PFSK-1 (cell line): ENCODE data around the gene PET100.

Source experiments
- FOXP2 ChIP-seq: optimal IDR thresholded peaks from 2 replicates; pipeline ENCODE3; 2011; ENCODE audit warnings: borderline replicate concordance, control low read depth, inconsistent platforms; ENCODE audit not compliant: insufficient read depth; ENCODE audit errors: extremely low read length, extremely low read depth
- POLR2AphosphoS5 ChIP-seq: IDR thresholded peaks from 2 replicates; pipeline ENCODE4 v1.6.1; 2012; ENCODE audit warnings: low read depth, mild to moderate bottlenecking, control low read depth, low read length, moderate library complexity
- SIN3A ChIP-seq: IDR thresholded peaks from 2 replicates; pipeline ENCODE4 v1.6.1; 2012; ENCODE audit warnings: mild to moderate bottlenecking, low read length, moderate library complexity, borderline replicate concordance; ENCODE audit not compliant: insufficient read depth
- TAF1 ChIP-seq: IDR thresholded peaks from 2 replicates; pipeline ENCODE4 v1.6.1; 2012; ENCODE audit warnings: low read length, control low read depth, borderline replicate concordance; ENCODE audit not compliant: insufficient read depth
- TF ChIP-seq, protein P1 (sequence below), 2 experiments: IDR thresholded peaks; 2 replicates each; pipeline versions ENCODE4 v1.6.1 to v1.8.0; 2011 to 2012; ENCODE audit warnings: low read depth in 2 of 2, low read length in 2 of 2, control low read depth in 1 of 2, inconsistent platforms in 1 of 2, mild to moderate bottlenecking in 1 of 2, moderate library complexity in 1 of 2; ENCODE audit not compliant: insufficient read depth in 1 of 2

The PET100 gene

DNA sequence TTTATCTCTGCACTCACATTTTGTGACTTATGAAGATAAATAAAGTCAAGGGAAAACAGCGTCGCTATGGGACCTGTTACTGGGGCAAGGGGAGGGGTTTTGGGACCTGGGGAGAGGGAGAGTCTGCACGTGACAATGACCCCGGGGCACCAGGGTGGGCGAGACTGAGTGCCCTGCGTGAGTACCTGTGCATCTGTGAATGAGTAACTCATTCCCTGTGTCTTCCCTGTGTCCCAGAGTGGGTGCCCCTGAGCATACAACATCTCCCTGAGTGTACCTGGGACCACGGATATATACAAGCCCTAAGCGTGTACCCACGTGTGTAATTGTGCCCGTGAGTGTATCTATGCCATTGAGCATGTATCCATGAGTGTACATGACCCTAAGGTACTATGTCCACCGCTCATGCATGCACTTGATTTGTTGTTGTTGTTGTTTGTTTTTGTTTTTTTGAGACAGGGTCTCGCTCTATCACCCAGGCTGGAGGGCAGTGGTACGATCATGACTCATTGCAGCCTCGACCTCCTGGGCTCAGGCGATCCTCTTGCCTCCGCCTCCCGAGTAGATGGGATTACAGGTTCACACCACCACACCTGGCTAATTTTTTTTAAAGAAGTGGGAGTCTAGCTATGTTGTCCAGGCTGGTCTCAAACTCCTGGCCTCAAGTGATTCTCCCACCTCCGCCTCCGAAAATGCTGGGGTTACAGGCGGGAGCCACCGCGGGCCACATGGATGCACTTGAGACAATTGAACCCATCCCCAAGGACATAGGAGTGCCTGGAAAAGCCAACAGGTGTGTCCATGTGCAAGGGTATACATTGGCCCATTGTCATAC is 50.4 kb downstream of the PET100 start:
- TF ChIP-seq, protein P1, sequence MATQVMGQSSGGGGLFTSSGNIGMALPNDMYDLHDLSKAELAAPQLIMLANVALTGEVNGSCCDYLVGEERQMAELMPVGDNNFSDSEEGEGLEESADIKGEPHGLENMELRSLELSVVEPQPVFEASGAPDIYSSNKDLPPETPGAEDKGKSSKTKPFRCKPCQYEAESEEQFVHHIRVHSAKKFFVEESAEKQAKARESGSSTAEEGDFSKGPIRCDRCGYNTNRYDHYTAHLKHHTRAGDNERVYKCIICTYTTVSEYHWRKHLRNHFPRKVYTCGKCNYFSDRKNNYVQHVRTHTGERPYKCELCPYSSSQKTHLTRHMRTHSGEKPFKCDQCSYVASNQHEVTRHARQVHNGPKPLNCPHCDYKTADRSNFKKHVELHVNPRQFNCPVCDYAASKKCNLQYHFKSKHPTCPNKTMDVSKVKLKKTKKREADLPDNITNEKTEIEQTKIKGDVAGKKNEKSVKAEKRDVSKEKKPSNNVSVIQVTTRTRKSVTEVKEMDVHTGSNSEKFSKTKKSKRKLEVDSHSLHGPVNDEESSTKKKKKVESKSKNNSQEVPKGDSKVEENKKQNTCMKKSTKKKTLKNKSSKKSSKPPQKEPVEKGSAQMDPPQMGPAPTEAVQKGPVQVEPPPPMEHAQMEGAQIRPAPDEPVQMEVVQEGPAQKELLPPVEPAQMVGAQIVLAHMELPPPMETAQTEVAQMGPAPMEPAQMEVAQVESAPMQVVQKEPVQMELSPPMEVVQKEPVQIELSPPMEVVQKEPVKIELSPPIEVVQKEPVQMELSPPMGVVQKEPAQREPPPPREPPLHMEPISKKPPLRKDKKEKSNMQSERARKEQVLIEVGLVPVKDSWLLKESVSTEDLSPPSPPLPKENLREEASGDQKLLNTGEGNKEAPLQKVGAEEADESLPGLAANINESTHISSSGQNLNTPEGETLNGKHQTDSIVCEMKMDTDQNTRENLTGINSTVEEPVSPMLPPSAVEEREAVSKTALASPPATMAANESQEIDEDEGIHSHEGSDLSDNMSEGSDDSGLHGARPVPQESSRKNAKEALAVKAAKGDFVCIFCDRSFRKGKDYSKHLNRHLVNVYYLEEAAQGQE (IDR thresholded peaks at IDR 0.05; ENCODE audit: insufficient read depth in 1 of 2, low read depth in 2 of 2, low read length in 2 of 2) = no peak
- no peak; the same call in 1 of the 2 replicates for TF ChIP-seq TAF1
- no peak for TF ChIP-seq SIN3A
- no peak for TF ChIP-seq FOXP2
- TF ChIP-seq POLR2AphosphoS5 = no peak

DNA sequence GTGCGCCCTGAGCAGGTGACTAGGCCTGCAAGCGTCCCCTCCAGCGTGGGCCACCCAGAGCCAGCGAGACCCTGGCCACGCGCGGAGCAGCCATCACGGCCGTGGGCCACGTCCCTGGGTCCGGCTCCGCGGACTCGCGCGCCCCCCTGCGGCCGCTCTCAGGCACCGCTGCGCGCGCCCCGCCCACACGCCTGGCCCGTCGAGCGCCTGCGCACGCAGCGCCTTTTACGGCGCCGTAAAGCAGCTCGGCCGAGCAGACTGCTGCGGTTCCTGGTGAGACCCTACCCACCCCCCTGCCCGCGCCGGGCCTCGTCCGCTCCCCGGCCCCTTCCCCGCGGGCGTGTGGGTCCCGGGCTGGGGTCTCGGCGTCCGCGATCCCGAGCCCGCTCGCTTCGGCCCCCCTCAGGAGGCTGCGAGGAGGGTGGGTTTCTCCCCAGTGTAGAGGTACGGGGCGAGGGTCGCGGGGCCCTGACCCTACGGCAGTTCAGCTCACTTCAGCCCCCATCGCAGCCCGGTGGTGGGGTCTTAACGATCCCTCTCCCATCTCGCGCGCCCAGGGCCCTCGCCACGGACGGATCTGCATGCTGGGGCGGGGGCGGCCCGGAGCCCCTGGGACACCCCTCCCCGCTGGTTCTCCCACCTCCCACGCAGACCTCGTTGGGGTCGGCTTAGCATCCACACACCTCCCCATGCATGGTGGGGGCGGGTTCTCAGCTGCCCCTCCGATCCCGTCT is 51.2 kb downstream of the PET100 start, which contains the start of gene TRAPPC5:
TRAPPC5 (plus strand) TSS at position 228 of the 734 bp plus-strand sequence. CDS start 1,421 bp downstream, outside the sequence.
- peak; percentile 52 for TF ChIP-seq FOXP2
- TF ChIP-seq POLR2AphosphoS5 = peak; percentile 68; the same call in 1 of the 2 replicates
- TF ChIP-seq SIN3A = no peak
- TF ChIP-seq, protein P1 (IDR thresholded peaks at IDR 0.05; ENCODE audit: insufficient read depth in 1 of 2, low read depth in 2 of 2, low read length in 2 of 2) = 0 out of 4 replicates have a peak, but pooled peaks of 1 of the 2 experiments have one; percentile 19
- 0 out of 2 replicates have a peak, but pooled peaks have one; percentile 21 for TF ChIP-seq TAF1
